Colonic mucosa (tissue), 4 donors: ENCODE data around the gene GCNT2. TPM values are rescaled to one million over a fixed set of nuclear protein-coding genes. Genes with fewer than 3 reads are reported as not detected.

Experiments used
- DNase-seq: peaks from one replicate; pipeline ENCODE4 v3.0.0-alpha.2; 2020
- H3K27ac ChIP-seq: fragments of 200-600 bp; one replicate; pipeline ENCODE4 v1.8.0; 2021
- H3K27me3 ChIP-seq: fragments of 200-600 bp; one replicate; pipeline ENCODE4 v1.8.0; 2021
- H3K36me3 ChIP-seq: fragments of 200-600 bp; one replicate; pipeline ENCODE4 v1.8.0; 2021
- H3K4me1 ChIP-seq: fragments of 200-600 bp; one replicate; pipeline ENCODE4 v1.8.0; 2021; ENCODE audit warnings: mild to moderate bottlenecking
- H3K4me3 ChIP-seq: fragments of 200-600 bp; one replicate; pipeline ENCODE4 v1.8.0; 2021
- H3K9ac ChIP-seq, 2 donors: one replicate each; pipeline ENCODE4 v1.7.0; 2013; ENCODE audit warnings: control low read depth in 2 of 2, low read depth in 2 of 2, low read length in 2 of 2
- H3K9me3 ChIP-seq: fragments of 200-600 bp; one replicate; pipeline ENCODE4 v1.8.0; 2021
- CTCF ChIP-seq: fragments of 200-600 bp; IDR thresholded peaks from one replicate; pipeline ENCODE4 v1.8.0; 2022; ENCODE audit warnings: antibody characterized with exemption, mild to moderate bottlenecking
- intact Hi-C: fragments of 100-400 bp; cut with DNase I; formaldehyde crosslinking; loops from one replicate; pipeline ENCODE4 v1.14.1; 2022
- total RNA-seq, 2 donors: library from RNA; stranded (reverse); fragmentation: NEBNext Ultra II Directional in 1 of 2; extraction: Animal tissue kit (Norgen Biotek cat#: 25700) in 1 of 2; gene quantifications; one replicate each; pipeline ENCODE4 v1.2.1, GENCODE V29; 2021
- donor health status: healthy.
- donor health status: DM: no; HTN: no; CAD: no.
- donor health status: DM: no; HTN: no; CAD: no.

The GCNT2 gene
- total RNA-seq, 2 donors from 2014 or later = 9.8 to 9.9 TPM

GRCh38 chr6:10624836-10625235 lies 103.7 kb downstream of the GCNT2 start:
- no peaks in the 10 kb centered on the region for H3K27me3 ChIP-seq
- intact Hi-C loops = no loop called here
- no peaks in the 10 kb centered on the region for H3K9me3 ChIP-seq
- H3K36me3 ChIP-seq = no peaks in the 10 kb centered on the region
- H3K4me1 ChIP-seq = no peaks in the 10 kb centered on the region
- no peak for DNase-seq
- no peak overlapping the region for H3K27ac ChIP-seq
- no peak overlapping the region for H3K4me3 ChIP-seq
- no peak overlapping the region for H3K9ac ChIP-seq
- TF ChIP-seq CTCF = no peak

- Histone ChIP-seq H3K9me3 (no peaks in the 10 kb centered on the region), H3K27ac (no peak overlapping the region), H3K4me3 (no peak overlapping the region), H3K4me1 (no peaks in the 10 kb centered on the region), H3K36me3 (no peaks in the 10 kb centered on the region), H3K9ac (no peak overlapping the region), H3K27me3 (no peaks in the 10 kb centered on the region)
- intact Hi-C loops = no loop called here
- no peak for DNase-seq
- no peak for TF ChIP-seq CTCF
Observed at GRCh38 chr6:10626154-10626741, 105.1 kb downstream of the GCNT2 start.

GRCh38 chr6:10627800-10628199 lies 106.6 kb downstream of the GCNT2 start:
- no peak for DNase-seq
- Histone ChIP-seq H3K36me3 (no peaks in the 10 kb centered on the region), H3K4me1 (no peaks in the 10 kb centered on the region), H3K9ac (no peak overlapping the region), H3K9me3 (no peaks in the 10 kb centered on the region), H3K27ac (no peak overlapping the region), H3K4me3 (no peak overlapping the region), H3K27me3 (no peaks in the 10 kb centered on the region)
- intact Hi-C loops = no loop called here
- no peak for TF ChIP-seq CTCF

- Histone ChIP-seq H3K27ac (no peak overlapping the region), H3K36me3 (no peaks in the 10 kb centered on the region), H3K9ac (no peak overlapping the region), H3K4me3 (no peak overlapping the region), H3K27me3 (no peaks in the 10 kb centered on the region), H3K4me1 (no peaks in the 10 kb centered on the region), H3K9me3 (no peaks in the 10 kb centered on the region)
- DNase-seq = no peak
- TF ChIP-seq CTCF = no peak
- intact Hi-C loops = no loop called here
Observed at GRCh38 chr6:10630178-10630577, 109.0 kb downstream of the GCNT2 start.

GRCh38 chr6:10633216-10633615 lies 112.1 kb downstream of the GCNT2 start:
- Histone ChIP-seq H3K9ac (no peak overlapping the region), H3K9me3 (no peaks in the 10 kb centered on the region), H3K4me1 (no peaks in the 10 kb centered on the region), H3K36me3 (no peaks in the 10 kb centered on the region), H3K4me3 (no peak overlapping the region), H3K27me3 (no peaks in the 10 kb centered on the region), H3K27ac (no peak overlapping the region)
- TF ChIP-seq CTCF = no peak
- DNase-seq = no peak
- intact Hi-C loops = no loop called here
